NCI-H2196 (cell line): ENCODE results near the gene TSGA10.

ENCODE experiments used
- DNase-seq: peaks from one replicate; lab custom pipeline; 2025; ENCODE audit not compliant: unreplicated experiment; lab: John Stamatoyannopoulos, UW

Gene TSGA10

GRCh38 chr2:98948956-98949739, 205.6 kb downstream of the TSGA10 start:
- DNase-seq, result no peak

GRCh38 chr2:98947554-98947953, 207.2 kb downstream of the TSGA10 start:
- no peak for DNase-seq
